Coronary artery (tissue), 2 donors: ENCODE measurements around the gene ZNF705A.
A peak's percentile ranks its signal among the peaks of the same experiment; 100 is the strongest.
"Not testable (repeated sequence)": the region's sequence is repeated elsewhere in the genome, so short reads cannot be mapped to it uniquely, and the experiment has no call there.

Experiments
- DNase-seq: peaks from one replicate; pipeline ENCODE4 v3.0.0-alpha.2; 2017; ENCODE audit warnings: low spot score
- H3K27ac ChIP-seq, 2 donors: fragments of 200-600 bp; sonication (generic); one replicate each; pipeline ENCODE4 v1.5.1; 2016 to 2019
- H3K4me3 ChIP-seq: fragments of 200-600 bp; sonication (generic); 2 replicates; pipeline ENCODE4 v1.5.1; 2016; ENCODE audit warnings: mild to moderate bottlenecking, moderate library complexity
- TF ChIP-seq, protein P1 (sequence below): fragments of 200-600 bp; sonication (generic); IDR thresholded peaks from one replicate; pipeline ENCODE4 v1.5.1; 2019; ENCODE audit warnings: antibody characterized with exemption

Gene ZNF705A

DNA sequence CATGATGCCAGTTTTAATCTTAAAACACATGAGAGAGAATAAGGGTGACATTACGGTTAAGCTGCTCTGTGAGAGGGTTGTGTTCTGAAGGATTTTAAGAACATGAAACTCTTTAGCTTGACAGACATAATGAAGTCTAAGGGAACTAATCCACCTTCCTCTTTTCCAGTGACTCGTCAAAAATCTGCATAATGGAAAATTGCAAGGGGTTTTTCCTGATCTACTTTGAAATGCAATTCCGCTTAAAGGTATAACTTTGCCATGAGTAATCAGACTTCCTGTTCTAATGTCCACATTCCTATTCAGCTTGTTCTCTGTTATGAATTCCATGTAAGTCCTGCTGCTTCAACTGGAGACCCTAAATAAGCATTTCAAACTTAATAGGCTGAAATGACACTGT is at the start of gene ZNF705A:
Gene ZNF705A, plus strand, starts transcription at position 171 of the 400 bp plus-strand sequence. CDS start 15,611 bp downstream, outside the sequence.
- Histone ChIP-seq H3K27ac (no peak within 1 kb of the TSS), H3K4me3 (no peak within 1 kb of the TSS)
- TF ChIP-seq, protein P1, sequence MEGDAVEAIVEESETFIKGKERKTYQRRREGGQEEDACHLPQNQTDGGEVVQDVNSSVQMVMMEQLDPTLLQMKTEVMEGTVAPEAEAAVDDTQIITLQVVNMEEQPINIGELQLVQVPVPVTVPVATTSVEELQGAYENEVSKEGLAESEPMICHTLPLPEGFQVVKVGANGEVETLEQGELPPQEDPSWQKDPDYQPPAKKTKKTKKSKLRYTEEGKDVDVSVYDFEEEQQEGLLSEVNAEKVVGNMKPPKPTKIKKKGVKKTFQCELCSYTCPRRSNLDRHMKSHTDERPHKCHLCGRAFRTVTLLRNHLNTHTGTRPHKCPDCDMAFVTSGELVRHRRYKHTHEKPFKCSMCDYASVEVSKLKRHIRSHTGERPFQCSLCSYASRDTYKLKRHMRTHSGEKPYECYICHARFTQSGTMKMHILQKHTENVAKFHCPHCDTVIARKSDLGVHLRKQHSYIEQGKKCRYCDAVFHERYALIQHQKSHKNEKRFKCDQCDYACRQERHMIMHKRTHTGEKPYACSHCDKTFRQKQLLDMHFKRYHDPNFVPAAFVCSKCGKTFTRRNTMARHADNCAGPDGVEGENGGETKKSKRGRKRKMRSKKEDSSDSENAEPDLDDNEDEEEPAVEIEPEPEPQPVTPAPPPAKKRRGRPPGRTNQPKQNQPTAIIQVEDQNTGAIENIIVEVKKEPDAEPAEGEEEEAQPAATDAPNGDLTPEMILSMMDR: no peak
- DNase-seq: no peak

DNA sequence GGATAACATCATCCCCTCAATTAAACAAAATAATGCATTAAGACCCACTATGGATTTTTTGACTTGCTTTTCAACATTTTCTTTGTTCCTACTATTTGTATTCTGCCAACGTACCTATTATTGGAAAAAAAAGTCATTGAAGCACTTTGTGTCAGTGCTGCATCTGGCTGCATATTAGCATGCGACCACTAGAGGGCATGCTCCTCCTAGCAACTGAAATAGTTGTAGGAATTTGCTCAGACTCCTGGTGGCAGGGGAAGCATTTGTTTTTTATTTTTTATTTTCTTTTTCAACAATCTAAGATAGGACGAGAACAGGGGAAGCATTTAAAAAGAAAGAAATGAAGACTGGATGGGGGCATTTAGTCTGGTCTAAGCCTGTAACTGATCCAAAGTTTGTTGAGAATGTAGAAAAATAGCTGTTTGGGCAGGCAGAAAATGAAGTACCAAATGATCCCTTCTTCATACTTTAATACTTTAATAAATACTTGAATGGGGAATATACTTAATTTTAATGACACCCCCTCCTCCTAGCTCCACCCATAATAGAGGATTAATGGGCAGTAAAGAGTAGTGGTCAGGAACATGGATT is 47.9 kb upstream of the ZNF705A start:
- TF ChIP-seq, protein P1: peak; percentile 67
- H3K4me3 ChIP-seq: no peak overlapping the region
- no peak overlapping the region for H3K27ac ChIP-seq
- peak; percentile 76 for DNase-seq

DNA sequence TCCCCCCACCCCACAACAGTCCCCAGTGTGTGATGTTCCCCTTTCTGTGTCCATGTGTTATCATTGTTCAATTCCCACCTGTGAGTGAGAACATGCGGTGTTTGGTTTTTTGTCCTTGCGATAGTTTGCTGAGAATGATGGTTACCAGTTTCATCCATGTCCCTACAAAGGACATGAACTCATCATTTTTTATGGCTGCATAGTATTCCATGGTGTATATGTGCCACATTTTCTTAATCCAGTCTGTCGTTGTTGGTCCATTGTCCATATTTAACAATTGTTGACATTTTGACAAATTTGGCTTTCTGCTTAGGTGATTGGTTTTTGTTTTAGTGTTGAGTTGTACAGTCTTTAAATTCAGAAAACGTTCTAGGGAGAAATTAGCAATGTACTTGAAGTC is 43.7 kb upstream of the ZNF705A start:
- not testable (repeated sequence) for DNase-seq, H3K27ac ChIP-seq

DNA sequence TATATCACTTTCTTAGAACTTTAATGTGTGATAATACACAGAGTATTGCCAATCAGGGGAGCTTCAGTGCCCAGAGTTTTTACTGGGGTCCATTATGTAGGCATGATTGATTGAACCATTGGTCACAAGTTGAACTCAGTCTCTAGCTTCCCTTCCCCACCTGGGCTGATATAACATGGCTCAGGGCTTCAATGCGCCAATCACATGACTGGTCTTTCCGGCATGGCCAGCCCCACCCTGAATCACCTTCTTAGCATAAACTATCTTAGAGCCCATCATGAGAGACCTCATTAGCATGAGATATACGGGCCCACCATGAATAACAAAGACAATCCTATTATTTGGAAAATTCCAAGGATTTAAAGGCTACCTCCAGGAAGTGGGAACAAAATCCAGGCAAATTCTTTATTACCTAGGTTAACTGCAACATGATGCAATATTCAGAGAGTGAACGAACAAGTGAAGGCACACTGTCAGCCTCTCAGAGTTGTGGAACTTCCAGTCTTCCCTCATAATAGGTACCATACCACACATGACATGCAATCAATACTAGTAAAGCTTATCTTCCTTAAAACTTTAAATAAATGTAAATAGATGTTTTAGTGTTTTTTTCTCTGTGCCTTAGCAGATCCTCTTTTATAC is 36.6 kb upstream of the ZNF705A start:
- TF ChIP-seq, protein P1: no peak
- H3K4me3 ChIP-seq: no peak overlapping the region
- DNase-seq: no peak
- H3K27ac ChIP-seq: no peak overlapping the region

More for the DNA sequence above, 43.7 kb upstream of the ZNF705A start:
- H3K4me3 ChIP-seq: not testable (repeated sequence)

DNA sequence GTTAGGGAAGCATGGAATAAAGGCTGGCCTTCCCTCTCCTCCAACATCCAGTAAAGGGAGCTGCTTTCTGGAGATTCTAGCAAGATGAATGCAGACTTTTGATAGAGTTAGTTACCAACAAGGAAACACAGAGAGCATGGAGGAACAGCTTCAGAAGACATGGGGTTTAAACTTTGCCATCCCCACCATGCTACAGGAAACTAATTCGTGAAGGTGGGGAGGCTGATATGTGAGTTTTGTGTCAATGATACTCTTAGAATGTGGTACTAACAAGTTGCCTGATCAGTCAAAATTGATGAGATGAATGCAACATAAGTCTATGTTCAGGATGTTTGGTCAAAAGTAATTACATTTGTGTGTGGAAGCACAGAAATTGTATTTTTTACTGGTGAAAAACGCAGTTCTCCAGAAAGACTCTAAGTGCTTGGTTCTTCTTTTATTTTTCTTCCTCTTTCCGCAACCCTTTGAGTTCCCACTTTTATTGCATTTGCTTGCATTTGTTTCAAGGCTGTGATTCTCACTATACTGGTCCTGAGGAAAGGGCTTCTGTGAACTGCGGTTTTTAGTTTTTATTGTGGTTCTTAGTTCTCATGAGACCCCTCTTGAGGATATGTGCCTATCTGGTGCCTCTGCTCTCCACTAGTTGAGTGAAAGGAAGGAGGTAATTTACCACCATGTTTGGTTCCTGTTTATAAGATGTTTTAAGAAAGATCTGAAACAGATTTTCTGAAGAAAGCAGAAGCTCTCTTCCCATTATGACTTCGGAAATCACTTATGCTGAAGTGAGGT is 33.5 kb upstream of the ZNF705A start, which contains the start of gene CLEC4A:
Gene CLEC4A, plus strand, starts transcription at position 494 of the 789 bp plus-strand sequence. Its CDS starts 262 bp downstream, at position 756.
- Histone ChIP-seq H3K4me3 (no peak within 1 kb of the TSS), H3K27ac (peak within 1 kb of the TSS in 1 of 2 donors; percentile 33)
- no peak for DNase-seq
- TF ChIP-seq, protein P1: no peak

DNA sequence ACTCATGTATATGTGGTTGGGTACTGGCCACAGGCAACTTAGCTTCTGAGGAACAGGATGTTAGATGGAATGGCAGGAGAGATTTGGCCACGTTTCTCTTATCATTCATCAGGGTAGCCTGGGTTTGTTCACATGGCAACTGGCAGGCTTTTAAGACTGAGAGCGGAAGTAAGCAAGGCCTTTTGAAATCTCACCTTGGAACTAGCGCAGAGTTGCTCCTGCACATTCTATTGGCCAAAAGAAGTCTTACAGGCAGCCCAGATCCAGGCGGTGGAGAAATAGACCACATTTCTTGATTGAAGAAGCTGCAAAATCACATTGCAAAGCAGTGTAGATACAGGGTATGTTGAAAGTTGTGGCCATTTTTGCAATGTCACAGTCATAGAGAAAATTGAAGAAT is 29.7 kb upstream of the ZNF705A start:
- Histone ChIP-seq H3K4me3 (no peak overlapping the region), H3K27ac (no peak overlapping the region)
- TF ChIP-seq, protein P1: no peak
- no peak for DNase-seq

DNA sequence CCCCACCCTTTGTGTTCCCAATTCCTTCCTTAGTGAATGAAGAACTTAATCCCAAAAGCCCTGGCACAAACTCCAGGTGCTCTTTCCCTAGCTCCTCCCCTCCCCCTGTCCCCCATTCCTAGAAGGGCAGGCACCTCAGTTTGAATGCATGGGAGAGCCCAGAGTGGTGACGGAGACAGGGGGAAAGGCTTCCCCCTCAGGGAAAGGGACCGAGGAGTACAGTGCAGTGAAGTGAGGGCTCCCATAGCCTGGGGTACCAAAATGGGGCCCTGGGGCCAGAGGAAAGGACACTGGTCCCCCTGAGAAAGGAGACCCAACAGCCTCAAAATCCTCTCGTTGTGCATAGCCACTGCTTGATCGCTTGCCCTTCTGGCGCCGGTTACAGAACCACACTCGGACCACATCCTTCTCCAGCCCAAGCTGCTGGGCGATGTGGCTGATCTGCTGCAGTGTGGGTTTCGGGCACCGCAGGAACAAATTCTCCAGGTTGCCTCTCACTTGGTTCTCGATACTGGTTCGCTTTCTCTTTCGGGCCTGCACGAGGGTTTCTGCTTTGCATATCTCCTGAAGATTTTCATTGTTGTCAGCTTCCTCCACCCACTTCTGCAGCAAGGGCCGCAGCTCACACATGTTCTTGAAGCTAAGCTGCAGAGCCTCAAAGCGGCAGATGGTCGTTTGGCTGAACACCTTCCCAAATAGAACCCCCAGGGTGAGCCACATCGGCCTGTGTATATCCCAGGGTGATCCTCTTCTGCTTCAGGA is 23.0 kb upstream of the ZNF705A start:
- DNase-seq, H3K27ac ChIP-seq, H3K4me3 ChIP-seq: not testable (repeated sequence)

DNA sequence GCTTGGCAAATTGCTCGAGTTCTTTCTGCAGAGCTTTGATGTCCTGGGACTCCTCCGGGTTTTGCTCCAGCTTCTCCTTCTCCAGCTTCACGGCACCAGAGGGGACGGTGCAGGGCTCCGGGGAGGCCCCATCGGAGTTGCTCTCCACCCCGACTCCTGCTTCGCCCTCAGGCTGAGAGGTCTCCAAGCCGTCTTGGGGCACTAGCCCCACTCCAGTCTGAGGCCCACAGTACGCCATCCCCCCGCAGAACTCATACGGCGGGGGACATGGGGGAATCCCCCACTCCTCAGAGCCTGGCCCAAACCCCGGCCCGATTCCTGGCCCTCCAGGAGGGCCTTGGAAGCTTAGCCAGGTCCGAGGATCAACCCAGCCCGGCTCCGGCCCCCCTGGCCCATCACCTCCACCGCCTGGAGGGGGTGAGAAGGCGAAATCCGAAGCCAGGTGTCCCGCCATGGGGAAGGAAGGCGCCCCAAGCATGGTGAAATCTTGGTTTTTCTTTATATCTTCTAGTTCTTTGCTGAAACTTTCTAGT is 22.4 kb upstream of the ZNF705A start:
- not testable (repeated sequence) for H3K4me3 ChIP-seq, H3K27ac ChIP-seq, DNase-seq

DNA sequence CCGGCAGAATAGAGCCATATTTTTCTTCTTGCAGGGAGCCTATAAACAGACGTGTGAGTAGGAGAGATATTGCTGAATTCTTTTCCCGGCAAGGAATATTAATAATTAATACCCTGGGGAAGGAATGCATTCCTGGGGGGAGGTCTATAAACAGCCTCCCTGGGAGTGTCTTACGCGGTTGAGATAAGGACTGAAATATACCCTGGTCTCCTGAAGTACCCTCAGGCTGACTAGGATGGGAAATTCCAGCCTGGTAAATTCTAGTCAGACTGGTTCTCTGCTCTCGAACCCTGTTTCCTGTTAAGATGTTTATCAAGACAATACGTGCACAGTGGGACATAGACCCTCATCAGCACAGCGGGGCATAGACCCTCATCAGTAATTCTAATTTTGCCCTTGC is 15.2 kb upstream of the ZNF705A start:
- not testable (repeated sequence) for DNase-seq, H3K27ac ChIP-seq

More for the DNA sequence above, 15.2 kb upstream of the ZNF705A start:
- H3K4me3 ChIP-seq: not testable (repeated sequence)
